Measurements from ENCODE around the gene MARK1.

GRCh38 chr1:220697326-220697725, 169.4 kb downstream of the MARK1 start:
- TF ChIP-seq, protein P1, sequence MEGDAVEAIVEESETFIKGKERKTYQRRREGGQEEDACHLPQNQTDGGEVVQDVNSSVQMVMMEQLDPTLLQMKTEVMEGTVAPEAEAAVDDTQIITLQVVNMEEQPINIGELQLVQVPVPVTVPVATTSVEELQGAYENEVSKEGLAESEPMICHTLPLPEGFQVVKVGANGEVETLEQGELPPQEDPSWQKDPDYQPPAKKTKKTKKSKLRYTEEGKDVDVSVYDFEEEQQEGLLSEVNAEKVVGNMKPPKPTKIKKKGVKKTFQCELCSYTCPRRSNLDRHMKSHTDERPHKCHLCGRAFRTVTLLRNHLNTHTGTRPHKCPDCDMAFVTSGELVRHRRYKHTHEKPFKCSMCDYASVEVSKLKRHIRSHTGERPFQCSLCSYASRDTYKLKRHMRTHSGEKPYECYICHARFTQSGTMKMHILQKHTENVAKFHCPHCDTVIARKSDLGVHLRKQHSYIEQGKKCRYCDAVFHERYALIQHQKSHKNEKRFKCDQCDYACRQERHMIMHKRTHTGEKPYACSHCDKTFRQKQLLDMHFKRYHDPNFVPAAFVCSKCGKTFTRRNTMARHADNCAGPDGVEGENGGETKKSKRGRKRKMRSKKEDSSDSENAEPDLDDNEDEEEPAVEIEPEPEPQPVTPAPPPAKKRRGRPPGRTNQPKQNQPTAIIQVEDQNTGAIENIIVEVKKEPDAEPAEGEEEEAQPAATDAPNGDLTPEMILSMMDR (IDR thresholded peaks at IDR 0.05), result no peak
- TF ChIP-seq POLR2A (IDR thresholded peaks at IDR 0.05), result no peak

All from sigmoid colon (tissue), 3 donors.